GM10266 (cell line): ENCODE results near the gene MXRA7.

Experiments
- DNase-seq: peaks from one replicate; pipeline ENCODE4 v3.0.0; 2012; ENCODE audit errors: extremely low spot score
- TF ChIP-seq, protein P1 (sequence below): IDR thresholded peaks from 2 replicates; pipeline ENCODE4 v1.5.1; 2012; ENCODE audit warnings: mild to moderate bottlenecking, low read depth; ENCODE audit not compliant: control insufficient read depth, insufficient read depth; ENCODE audit errors: missing control alignments

MXRA7 gene

DNA sequence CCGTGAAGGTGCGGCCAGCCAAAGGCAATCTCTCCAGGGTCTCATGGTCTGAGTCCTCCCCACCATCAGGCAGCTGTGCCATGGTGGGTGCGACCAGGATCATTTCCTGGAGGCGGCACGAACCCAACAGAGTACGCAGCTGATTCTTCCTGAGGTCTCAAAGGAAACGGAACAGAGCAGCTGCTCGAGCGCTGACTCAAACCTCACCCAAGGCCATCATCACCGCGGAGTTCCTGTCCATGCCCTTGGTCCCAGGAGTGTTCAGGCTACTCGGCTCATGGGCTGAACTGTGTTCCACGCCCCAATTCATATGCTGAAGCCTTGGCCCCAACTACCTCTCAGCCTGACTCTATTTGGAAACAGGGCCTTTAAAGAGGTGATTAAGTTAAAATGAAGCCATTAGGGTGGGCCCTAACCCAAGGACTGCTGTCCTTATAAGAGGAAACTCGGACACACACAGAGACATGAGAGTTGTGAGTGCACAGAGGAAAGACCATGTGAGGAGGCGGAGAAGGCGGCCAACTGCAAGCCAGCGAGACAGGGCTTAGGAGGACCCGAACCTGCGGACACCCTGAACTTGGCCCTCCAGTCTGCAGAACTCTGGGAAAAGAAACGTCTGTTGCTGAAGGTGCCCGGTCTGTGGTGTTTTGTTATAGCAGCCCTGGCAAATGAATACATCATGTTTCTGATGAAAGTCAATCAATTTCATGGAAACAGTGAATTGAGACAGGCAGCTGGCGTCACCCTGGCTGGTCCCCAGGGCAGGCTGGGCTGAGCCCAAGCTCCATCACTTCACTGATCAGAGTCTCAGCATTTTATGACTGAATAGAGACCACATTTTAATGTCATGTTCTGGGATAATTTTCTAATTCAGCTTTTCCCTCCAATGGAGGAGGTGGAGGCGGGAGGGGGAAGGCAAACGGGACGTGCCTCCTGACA lies 13.7 kb downstream of the MXRA7 start:
- peak; percentile 75 for DNase-seq

DNA sequence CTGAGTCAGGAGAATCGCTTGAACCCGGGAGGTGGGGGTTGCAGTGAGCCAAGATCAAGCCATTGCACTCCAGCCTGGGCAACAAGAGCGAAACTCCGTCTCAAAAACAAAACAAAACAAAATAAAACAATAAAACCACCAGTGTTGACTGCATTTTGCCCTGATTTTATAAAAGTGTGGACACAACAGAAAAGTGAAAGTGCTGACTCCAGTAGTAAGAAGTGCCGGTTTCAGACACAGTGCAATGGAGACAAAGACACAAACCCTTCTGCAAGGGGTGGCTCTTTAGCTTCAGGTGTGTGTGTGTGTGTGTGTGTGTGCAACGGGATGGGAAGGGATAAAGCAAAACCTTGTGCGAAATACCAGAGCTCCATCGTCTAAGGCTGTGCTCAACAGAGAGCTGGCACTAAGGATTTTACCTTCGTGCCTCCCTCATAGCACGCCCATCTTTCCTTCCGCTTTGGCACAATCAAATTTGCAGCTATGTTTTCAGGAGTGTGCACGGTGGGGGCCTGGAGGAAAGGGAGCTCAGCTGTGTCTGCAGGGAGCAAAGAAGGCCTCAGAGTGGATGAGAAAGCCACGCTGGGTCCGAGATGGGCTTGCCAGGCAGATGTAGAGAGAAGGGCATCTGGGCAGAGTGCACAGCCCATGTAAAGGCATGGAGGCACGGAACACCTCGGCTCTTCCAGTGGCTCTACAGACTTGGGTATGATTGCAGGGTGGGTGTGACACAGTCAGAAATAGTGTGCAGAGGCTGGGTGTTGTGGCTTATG lies 15.5 kb downstream of the MXRA7 start:
- TF ChIP-seq, protein P1, sequence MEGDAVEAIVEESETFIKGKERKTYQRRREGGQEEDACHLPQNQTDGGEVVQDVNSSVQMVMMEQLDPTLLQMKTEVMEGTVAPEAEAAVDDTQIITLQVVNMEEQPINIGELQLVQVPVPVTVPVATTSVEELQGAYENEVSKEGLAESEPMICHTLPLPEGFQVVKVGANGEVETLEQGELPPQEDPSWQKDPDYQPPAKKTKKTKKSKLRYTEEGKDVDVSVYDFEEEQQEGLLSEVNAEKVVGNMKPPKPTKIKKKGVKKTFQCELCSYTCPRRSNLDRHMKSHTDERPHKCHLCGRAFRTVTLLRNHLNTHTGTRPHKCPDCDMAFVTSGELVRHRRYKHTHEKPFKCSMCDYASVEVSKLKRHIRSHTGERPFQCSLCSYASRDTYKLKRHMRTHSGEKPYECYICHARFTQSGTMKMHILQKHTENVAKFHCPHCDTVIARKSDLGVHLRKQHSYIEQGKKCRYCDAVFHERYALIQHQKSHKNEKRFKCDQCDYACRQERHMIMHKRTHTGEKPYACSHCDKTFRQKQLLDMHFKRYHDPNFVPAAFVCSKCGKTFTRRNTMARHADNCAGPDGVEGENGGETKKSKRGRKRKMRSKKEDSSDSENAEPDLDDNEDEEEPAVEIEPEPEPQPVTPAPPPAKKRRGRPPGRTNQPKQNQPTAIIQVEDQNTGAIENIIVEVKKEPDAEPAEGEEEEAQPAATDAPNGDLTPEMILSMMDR, result no peak
- DNase-seq, result no peak

More for the DNA sequence above, 13.7 kb downstream of the MXRA7 start:
- TF ChIP-seq, protein P1, result no peak

DNA sequence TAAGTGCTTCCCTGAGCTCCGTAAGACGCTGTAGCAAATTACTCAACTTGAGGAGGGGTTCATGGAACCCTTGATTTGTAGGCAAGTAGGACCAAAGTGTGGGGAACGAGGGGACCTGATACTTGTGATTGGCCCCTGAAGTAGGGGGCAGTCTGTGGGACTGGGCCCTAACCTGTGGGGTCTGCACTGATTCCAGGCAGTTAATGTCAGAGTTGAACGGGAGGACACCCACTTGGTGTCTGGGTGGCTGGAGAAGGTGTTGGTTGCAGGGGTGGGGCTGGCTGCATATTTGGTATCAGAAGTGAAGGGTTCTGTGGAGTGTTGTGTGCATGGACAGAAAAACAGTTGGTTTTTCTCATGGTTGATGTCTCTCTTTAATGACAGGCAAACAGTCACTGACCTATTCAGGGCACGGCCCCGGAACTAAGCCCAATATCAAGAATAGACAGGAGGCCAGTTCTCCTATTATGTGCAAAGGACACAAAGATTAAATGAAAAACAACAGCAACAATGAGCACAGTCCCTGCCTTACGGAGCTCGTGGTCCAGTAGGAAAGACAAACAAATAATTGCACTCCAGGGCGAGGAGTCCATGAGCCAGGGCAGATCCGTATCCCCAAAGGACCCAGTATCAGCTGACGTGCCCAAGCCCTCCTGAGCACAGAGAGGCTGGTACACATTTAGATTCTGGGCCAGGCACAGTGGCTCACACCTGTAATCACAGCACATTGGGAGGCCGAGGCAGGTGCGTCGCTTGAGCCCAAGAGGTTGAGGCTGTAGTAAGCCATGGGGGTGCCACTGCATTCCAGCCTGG lies 19.2 kb downstream of the MXRA7 start:
- DNase-seq, result no peak
- TF ChIP-seq, protein P1, result no peak

DNA sequence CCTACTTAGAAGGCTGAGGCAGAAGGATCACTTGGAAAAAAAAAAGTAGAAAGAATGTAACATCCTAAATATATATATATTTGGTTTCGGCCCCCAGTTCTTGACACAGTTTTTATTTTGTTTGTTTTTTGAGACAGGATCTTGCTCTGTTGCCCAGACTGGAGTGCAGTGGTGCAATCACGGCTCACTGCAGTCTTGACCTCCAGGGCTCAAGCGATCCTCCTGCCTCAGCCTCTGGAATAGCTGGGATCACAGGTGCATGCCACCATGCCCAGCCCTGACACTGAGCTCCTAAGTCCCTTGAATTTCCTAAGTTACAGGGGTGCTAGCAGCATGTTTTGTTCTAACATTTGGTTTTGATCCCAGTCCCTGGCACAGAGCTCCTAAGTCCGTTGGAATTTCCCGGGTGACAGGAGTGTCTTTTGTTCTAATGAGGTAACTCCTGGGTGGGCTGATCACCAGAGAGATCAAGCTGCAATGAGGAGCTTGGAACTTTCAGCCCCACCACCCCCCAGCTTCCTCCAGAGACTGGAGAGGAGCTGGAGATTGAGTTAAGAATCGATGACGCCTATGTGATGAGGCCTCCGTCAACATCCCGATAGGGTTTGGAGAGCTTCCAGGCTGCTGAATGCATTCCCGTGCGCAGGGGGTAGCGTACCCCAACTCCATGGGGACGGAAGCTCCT lies 20.0 kb downstream of the MXRA7 start:
- TF ChIP-seq, protein P1, result no peak
- no peak for DNase-seq

DNA sequence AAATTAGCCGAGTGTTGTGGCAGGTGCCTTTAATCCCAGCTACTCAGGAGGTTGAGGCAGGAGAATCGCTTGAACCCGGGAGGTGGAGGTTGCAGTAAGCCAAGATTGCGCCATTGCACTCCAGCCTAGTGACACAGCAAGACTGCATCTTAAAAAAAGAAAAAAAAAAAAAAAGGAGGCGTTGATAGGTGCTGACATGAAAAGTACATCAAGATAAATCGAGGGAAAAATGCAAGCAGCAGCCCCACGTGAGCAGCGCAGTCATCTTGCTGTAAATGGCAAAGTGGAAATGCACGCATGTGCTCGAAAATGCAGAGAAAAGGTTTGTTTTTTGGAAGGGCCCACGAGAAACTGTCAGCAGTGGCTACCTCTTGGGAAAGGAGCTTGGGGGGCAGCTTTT lies 20.9 kb downstream of the MXRA7 start:
- no peak for DNase-seq
- TF ChIP-seq, protein P1, result no peak

DNA sequence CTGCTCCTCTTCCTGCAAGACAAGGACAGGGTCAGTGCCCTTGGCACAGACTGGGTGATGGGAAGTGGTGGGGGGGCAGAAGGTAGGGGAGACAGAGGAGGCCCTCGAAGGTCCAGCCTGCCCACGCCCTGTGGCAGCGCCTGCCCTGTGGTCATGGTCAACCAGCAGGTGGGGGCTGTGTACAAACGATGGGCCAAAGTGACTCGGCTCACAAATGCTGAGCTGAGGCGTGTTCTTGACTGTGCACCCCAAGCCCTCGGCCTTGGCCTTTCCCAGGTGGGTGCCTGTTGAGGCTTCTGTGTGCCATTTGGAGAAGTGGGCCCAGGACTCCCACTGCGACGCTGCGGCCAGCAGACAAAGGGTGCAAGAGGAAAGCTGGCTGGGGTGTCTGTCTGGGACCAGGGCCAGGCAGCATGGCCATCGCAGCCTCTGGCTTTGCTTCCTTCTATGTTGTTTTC lies 22.6 kb downstream of the MXRA7 start:
- no peak for DNase-seq
- TF ChIP-seq, protein P1, result no peak
